ENCODE results near the gene IL17RD. TPM values are rescaled to one million over a fixed set of nuclear protein-coding genes. Genes with fewer than 3 reads are reported as not detected.

Gene IL17RD
- total and polyA plus RNA-seq, 9 donors, result 19.6 to 40.6 (median 30.4) TPM

GRCh38 chr3:57077630-57078343, 87.4 kb downstream of the IL17RD start:
- 14% methylated on average over 6 of the region's 9 CpGs for WGBS (ENCODE audit: insufficient coverage)
- DNase-seq, result no peak
- H3K27ac ChIP-seq (ENCODE audit: low read length), result peak overlapping the region; percentile 57
- peak overlapping the region; percentile 91 for H3K4me3 ChIP-seq (ENCODE audit: low read length)
- H3K36me3 ChIP-seq (ENCODE audit: control insufficient read depth, insufficient read depth, low read length), result peaks cover 17% of the 10 kb centered on the region
- H3K9me3 ChIP-seq (replicated peaks; ENCODE audit: control insufficient read depth, low read depth, low read length), result no peaks in the 10 kb centered on the region
- peaks cover 28% of the 10 kb centered on the region for H3K4me1 ChIP-seq (ENCODE audit: control insufficient read depth, insufficient read depth, low read length)
- peaks cover 17% of the 10 kb centered on the region for H3K27me3 ChIP-seq (ENCODE audit: control insufficient read depth, insufficient read depth, low read length)

- H3K36me3 ChIP-seq (ENCODE audit: control insufficient read depth, insufficient read depth, low read length), result peaks cover 17% of the 10 kb centered on the region
- H3K27ac ChIP-seq (ENCODE audit: low read length), result no peak overlapping the region
- peaks cover 28% of the 10 kb centered on the region for H3K4me1 ChIP-seq (ENCODE audit: control insufficient read depth, insufficient read depth, low read length)
- peaks cover 17% of the 10 kb centered on the region for H3K27me3 ChIP-seq (ENCODE audit: control insufficient read depth, insufficient read depth, low read length)
- DNase-seq, result no peak
- WGBS (ENCODE audit: insufficient coverage), result 100% methylated on average over 1 of the region's 3 CpGs
- H3K4me3 ChIP-seq (ENCODE audit: low read length), result no peak overlapping the region
- H3K9me3 ChIP-seq (replicated peaks; ENCODE audit: control insufficient read depth, low read depth, low read length), result no peaks in the 10 kb centered on the region
Observed at GRCh38 chr3:57076422-57076951, 88.7 kb downstream of the IL17RD start.

- no peak for DNase-seq
- no peak overlapping the region for H3K4me3 ChIP-seq (ENCODE audit: low read length)
- H3K9me3 ChIP-seq (replicated peaks; ENCODE audit: control insufficient read depth, low read depth, low read length), result no peaks in the 10 kb centered on the region
- 93% methylated on average over 2 of the region's 4 CpGs for WGBS (ENCODE audit: insufficient coverage)
- peaks cover 22% of the 10 kb centered on the region for H3K4me1 ChIP-seq (ENCODE audit: control insufficient read depth, insufficient read depth, low read length)
- no peak overlapping the region for H3K27ac ChIP-seq (ENCODE audit: low read length)
- H3K36me3 ChIP-seq (ENCODE audit: control insufficient read depth, insufficient read depth, low read length), result peaks cover 17% of the 10 kb centered on the region
- peaks cover 9% of the 10 kb centered on the region for H3K27me3 ChIP-seq (ENCODE audit: control insufficient read depth, insufficient read depth, low read length)
Observed at GRCh38 chr3:57074135-57074534, 91.0 kb downstream of the IL17RD start.

- WGBS (ENCODE audit: insufficient coverage), result 80% methylated on average over 2 of the region's 3 CpGs
- peaks cover 9% of the 10 kb centered on the region for H3K27me3 ChIP-seq (ENCODE audit: control insufficient read depth, insufficient read depth, low read length)
- H3K27ac ChIP-seq (ENCODE audit: low read length), result no peak overlapping the region
Observed at GRCh38 chr3:57073628-57074027, 91.5 kb downstream of the IL17RD start.

GRCh38 chr3:57069503-57069902, 95.7 kb downstream of the IL17RD start:
- Histone ChIP-seq H3K9me3 (replicated peaks; ENCODE audit: control insufficient read depth, low read depth, low read length) (no peaks in the 10 kb centered on the region), H3K4me3 (ENCODE audit: low read length) (no peak overlapping the region), H3K36me3 (ENCODE audit: control insufficient read depth, insufficient read depth, low read length) (peaks cover 9% of the 10 kb centered on the region), H3K4me1 (ENCODE audit: control insufficient read depth, insufficient read depth, low read length) (peaks cover 14% of the 10 kb centered on the region), H3K27ac (ENCODE audit: low read length) (peak overlapping the region; percentile 71), H3K27me3 (ENCODE audit: control insufficient read depth, insufficient read depth, low read length) (no peaks in the 10 kb centered on the region)
- WGBS (ENCODE audit: insufficient coverage), result no CpG with 5 or more reads among the region's 6 CpGs
- peak; percentile 88 for DNase-seq

More at GRCh38 chr3:57073628-57074027, 91.5 kb downstream of the IL17RD start:
- Histone ChIP-seq H3K4me3 (ENCODE audit: low read length) (no peak overlapping the region), H3K9me3 (replicated peaks; ENCODE audit: control insufficient read depth, low read depth, low read length) (no peaks in the 10 kb centered on the region), H3K36me3 (ENCODE audit: control insufficient read depth, insufficient read depth, low read length) (peaks cover 17% of the 10 kb centered on the region), H3K4me1 (ENCODE audit: control insufficient read depth, insufficient read depth, low read length) (peaks cover 27% of the 10 kb centered on the region)
- DNase-seq, result no peak

GRCh38 chr3:57068437-57069089, 96.6 kb downstream of the IL17RD start:
- Histone ChIP-seq H3K27me3 (ENCODE audit: control insufficient read depth, insufficient read depth, low read length) (no peaks in the 10 kb centered on the region), H3K36me3 (ENCODE audit: control insufficient read depth, insufficient read depth, low read length) (peaks cover 2% of the 10 kb centered on the region), H3K9me3 (replicated peaks; ENCODE audit: control insufficient read depth, low read depth, low read length) (no peaks in the 10 kb centered on the region), H3K4me3 (ENCODE audit: low read length) (no peak overlapping the region), H3K27ac (ENCODE audit: low read length) (peak overlapping the region; percentile 71), H3K4me1 (ENCODE audit: control insufficient read depth, insufficient read depth, low read length) (peaks cover 18% of the 10 kb centered on the region)
- peak; percentile 88 for DNase-seq
- no CpG with 5 or more reads among the region's 11 CpGs for WGBS (ENCODE audit: insufficient coverage)

- Histone ChIP-seq H3K36me3 (ENCODE audit: control insufficient read depth, insufficient read depth, low read length) (no peaks in the 10 kb centered on the region), H3K4me3 (ENCODE audit: low read length) (no peak overlapping the region), H3K9me3 (replicated peaks; ENCODE audit: control insufficient read depth, low read depth, low read length) (no peaks in the 10 kb centered on the region), H3K27ac (ENCODE audit: low read length) (no peak overlapping the region), H3K4me1 (ENCODE audit: control insufficient read depth, insufficient read depth, low read length) (peaks cover 25% of the 10 kb centered on the region), H3K27me3 (ENCODE audit: control insufficient read depth, insufficient read depth, low read length) (no peaks in the 10 kb centered on the region)
- DNase-seq, result no peak
- WGBS (ENCODE audit: insufficient coverage), result 100% methylated on average over 1 of the region's 6 CpGs
Observed at GRCh38 chr3:57066471-57066870, 98.7 kb downstream of the IL17RD start.

GRCh38 chr3:57065588-57065987, 99.6 kb downstream of the IL17RD start:
- no peak overlapping the region for H3K27ac ChIP-seq (ENCODE audit: low read length)
- WGBS (ENCODE audit: insufficient coverage), result 100% methylated on average over 1 of the region's 3 CpGs
- no peaks in the 10 kb centered on the region for H3K9me3 ChIP-seq (replicated peaks; ENCODE audit: control insufficient read depth, low read depth, low read length)
- peaks cover 25% of the 10 kb centered on the region for H3K4me1 ChIP-seq (ENCODE audit: control insufficient read depth, insufficient read depth, low read length)
- H3K36me3 ChIP-seq (ENCODE audit: control insufficient read depth, insufficient read depth, low read length), result no peaks in the 10 kb centered on the region
- no peak for DNase-seq
- H3K27me3 ChIP-seq (ENCODE audit: control insufficient read depth, insufficient read depth, low read length), result no peaks in the 10 kb centered on the region
- no peak overlapping the region for H3K4me3 ChIP-seq (ENCODE audit: low read length)

GRCh38 chr3:57064572-57064971, 100.6 kb downstream of the IL17RD start:
- Histone ChIP-seq H3K36me3 (ENCODE audit: control insufficient read depth, insufficient read depth, low read length) (no peaks in the 10 kb centered on the region), H3K27me3 (ENCODE audit: control insufficient read depth, insufficient read depth, low read length) (no peaks in the 10 kb centered on the region), H3K9me3 (replicated peaks; ENCODE audit: control insufficient read depth, low read depth, low read length) (no peaks in the 10 kb centered on the region), H3K4me3 (ENCODE audit: low read length) (no peak overlapping the region), H3K4me1 (ENCODE audit: control insufficient read depth, insufficient read depth, low read length) (peaks cover 26% of the 10 kb centered on the region), H3K27ac (ENCODE audit: low read length) (no peak overlapping the region)
- WGBS (ENCODE audit: insufficient coverage), result no CpG with 5 or more reads among the region's 2 CpGs
- no peak for DNase-seq

- WGBS (ENCODE audit: insufficient coverage), result 50% methylated on average over 1 of the region's 6 CpGs
- no peaks in the 10 kb centered on the region for H3K27me3 ChIP-seq (ENCODE audit: control insufficient read depth, insufficient read depth, low read length)
- no peak for DNase-seq
- H3K27ac ChIP-seq (ENCODE audit: low read length), result no peak overlapping the region
- no peaks in the 10 kb centered on the region for H3K9me3 ChIP-seq (replicated peaks; ENCODE audit: control insufficient read depth, low read depth, low read length)
- H3K36me3 ChIP-seq (ENCODE audit: control insufficient read depth, insufficient read depth, low read length), result no peaks in the 10 kb centered on the region
- H3K4me1 ChIP-seq (ENCODE audit: control insufficient read depth, insufficient read depth, low read length), result peaks cover 24% of the 10 kb centered on the region
- no peak overlapping the region for H3K4me3 ChIP-seq (ENCODE audit: low read length)
Observed at GRCh38 chr3:57064001-57064400, 101.2 kb downstream of the IL17RD start.
